HG03520 (cell line): ENCODE data around the gene FAM81A.
"Not testable (repeated sequence)": the region's sequence is repeated elsewhere in the genome, so short reads cannot be mapped to it uniquely, and the experiment has no call there.

Experiments used
- ATAC-seq: cut with Tn5 transposase; IDR thresholded peaks from one replicate; pipeline ENCODE4 v1.9.1; 2021; ENCODE audit warnings: mild to moderate bottlenecking, moderate library complexity; ENCODE audit not compliant: unreplicated experiment

FAM81A gene

GRCh38 chr15:59473226-59473625 is 35.2 kb downstream of the FAM81A start:
- no peak for ATAC-seq

DNA sequence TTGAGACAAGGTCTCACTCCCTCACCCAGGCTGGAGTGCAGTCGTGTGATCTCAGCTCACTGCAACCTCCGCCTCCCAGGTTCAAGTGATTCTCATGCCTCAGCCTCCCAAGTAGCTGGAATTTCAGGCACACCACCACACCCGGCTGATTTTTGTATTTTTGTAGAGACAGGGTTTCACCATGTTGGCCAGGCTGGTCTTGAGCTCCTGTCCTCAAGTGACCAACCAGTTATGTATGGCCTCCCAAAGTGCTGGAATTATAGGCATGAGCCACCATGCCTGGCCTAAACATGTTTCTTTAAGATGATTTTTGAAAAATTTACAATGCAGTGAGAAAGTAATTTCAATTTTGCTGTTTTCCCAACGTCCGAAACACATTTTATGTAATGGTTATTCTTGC is 37.2 kb downstream of the FAM81A start:
- not testable (repeated sequence) for ATAC-seq

- no peak for ATAC-seq
Measured at GRCh38 chr15:59484399-59484798, 46.4 kb downstream of the FAM81A start.

- no peak for ATAC-seq
Measured at GRCh38 chr15:59485036-59485435, 47.0 kb downstream of the FAM81A start.

- not testable (repeated sequence) for ATAC-seq
Measured at GRCh38 chr15:59489485-59489884, 51.5 kb downstream of the FAM81A start.

DNA sequence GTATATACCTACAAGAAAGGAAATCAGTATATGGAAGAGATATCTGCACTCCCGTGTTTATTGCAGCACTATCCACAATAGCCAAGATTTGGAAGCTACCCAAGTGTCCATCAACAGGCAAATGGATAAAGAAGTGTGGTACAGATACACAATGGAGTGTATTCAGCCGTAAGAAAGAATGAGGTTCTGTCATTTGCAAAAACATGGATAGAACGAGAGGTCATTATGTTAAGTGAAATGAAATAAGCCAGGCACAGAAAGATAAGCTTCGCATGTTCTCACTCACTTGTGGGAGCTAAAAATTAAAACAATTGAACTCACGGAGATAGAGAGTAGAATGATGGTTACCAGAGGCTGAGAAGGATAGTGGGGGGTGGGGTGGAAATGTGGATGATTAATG is 53.1 kb downstream of the FAM81A start:
- ATAC-seq, result no peak

- no peak for ATAC-seq
Measured at GRCh38 chr15:59492389-59493377, 54.7 kb downstream of the FAM81A start.

GRCh38 chr15:59501597-59501996 is 63.6 kb downstream of the FAM81A start:
- no peak for ATAC-seq

DNA sequence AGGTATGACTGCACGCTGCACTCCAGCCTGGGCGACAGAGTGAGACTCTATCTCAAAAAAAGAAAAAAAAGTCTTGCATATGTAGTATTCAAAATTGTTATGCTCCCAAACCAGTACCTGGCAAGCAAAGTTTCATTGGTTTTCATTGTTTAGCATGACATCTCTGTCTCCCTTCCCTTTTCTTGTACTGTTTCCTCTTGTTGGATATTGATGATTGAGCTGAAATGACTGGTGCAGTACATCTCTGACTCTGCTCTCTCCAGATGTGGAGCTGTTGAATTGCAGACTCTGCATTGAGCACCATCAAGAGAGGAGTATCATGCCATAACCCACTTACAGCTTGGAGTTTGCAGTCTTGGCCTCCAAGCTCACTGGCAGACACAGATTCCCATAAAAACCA is 77.2 kb downstream of the FAM81A start:
- no peak for ATAC-seq

GRCh38 chr15:59516655-59517461 is 78.9 kb downstream of the FAM81A start:
- no peak for ATAC-seq

DNA sequence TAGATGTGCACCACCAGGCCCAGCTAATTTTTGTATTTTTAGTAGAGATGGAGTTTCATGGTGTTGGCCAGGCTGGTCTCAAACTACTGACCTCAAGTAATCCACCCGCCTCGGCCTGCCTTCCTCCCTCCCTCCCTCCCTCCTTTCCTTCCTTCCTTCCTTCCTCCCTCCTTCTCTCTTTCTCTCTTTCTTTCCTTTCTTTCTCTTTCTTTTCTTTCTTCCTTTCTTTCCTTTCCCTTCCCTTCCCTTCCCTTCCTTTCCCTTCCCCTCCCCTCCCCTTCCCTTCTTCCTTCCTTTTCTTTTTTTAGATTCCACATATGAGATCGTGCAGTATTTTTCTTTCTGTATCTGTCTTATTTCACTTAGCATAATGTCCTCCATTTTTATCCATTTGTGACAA is 81.3 kb downstream of the FAM81A start:
- ATAC-seq, result no peak

- ATAC-seq, result no peak
Measured at GRCh38 chr15:59521443-59521842, 83.5 kb downstream of the FAM81A start.

DNA sequence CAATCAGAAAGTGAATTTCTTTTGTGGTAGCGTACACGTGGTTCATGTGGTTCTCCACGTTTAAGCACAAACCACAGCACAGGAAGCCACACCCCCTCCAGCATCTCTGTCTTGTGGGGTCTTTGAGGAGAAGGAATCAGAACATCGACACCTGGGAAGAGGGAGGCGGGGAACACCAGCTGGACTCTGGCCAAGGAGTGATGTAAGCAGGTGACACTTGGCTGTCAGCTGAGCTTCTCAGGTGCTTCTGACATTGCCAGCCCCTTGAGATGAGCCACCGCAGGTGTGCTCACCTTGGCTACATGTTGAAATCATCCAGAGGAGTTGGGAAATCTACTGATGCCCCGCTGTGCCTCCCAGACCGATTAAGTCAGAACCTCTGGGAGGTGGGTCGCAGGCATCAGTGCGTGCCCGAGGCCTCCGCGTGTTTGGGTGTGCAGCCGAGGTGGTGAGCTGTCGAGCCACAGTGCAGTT is 85.0 kb downstream of the FAM81A start:
- ATAC-seq, result no peak

- no peak for ATAC-seq
Measured at GRCh38 chr15:59523702-59524101, 85.7 kb downstream of the FAM81A start.

DNA sequence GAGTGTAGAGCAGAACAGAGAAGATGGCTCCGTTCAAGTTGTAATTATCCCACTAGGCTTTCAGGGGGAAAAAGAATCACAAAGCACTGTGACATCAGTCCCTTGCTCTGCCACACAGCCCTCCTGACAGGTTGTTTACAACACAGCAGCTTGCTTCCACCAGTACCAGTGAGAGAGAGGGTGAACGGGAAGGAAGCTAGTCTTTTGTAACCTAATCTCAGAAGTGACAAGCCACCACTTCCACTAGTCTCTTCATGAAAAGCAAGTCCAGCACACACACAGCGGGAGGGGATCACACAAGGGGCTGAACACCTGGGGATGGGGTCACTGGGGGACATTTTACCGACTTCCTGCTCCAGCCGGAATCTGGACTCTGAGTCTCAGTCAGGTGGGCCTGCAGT is 86.3 kb downstream of the FAM81A start:
- no peak for ATAC-seq

GRCh38 chr15:59526466-59526865 is 88.5 kb downstream of the FAM81A start:
- not testable (repeated sequence) for ATAC-seq

- no peak for ATAC-seq
Measured at GRCh38 chr15:59528429-59528828, 90.4 kb downstream of the FAM81A start.

- ATAC-seq, result no peak
Measured at GRCh38 chr15:59528961-59529402, 91.0 kb downstream of the FAM81A start.

DNA sequence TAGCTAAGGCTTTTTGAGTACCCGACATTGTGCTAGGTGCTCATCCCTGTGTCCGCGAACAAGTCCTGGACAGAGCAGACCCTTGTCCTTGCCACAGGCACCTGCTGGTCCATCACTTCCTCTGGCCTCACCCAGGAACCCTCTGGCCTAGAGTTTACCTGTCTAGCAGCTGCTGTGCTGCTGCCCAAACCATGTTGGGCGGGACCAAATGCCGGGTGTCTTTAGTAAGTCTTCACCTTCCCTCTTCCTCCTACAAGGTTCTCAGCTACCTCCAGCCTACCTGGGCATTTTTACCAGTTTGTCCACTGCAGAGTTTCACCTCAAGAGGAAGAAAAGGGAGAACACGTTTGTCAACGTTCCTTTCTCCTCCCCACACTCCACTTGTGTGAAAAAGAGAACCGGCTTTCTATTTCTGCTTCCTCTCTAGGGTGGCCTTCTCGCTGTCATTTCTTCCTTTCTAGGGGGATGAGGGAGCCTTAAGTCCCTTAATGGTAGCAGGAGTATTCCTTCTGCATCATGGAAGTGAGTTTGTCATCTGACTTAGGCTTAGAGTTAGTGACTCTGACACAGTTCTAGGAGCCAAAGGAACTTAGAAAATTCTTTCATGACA is 93.2 kb downstream of the FAM81A start:
- ATAC-seq, result no peak

DNA sequence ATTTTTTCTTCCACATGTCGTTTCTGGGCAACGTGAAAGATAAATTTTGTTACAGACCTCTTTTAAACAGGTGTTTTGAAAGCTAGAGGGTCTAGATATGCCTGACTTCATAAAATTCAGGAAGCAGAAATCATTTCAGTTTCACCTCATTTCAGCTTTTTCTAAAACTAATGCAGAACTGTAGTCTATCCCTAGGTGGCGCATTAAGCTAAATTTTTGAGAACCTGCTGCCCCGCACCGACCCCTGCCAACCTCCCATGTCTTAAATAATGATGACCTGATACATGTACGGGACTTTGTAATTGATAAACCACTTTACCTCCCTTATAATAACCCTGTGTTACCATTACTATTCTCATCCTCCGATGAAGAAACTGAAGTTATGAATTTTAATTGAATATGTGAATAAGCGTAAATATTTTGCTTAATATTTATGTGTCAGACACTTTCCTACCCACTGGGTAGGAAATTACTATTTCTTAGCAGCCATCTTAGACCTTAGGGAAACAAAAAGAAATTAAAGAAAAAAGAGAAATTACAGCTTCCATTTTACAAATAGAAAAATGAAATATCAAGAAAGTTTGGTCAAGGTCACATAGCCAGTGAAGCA is 94.9 kb downstream of the FAM81A start:
- no peak for ATAC-seq

- no peak for ATAC-seq
Measured at GRCh38 chr15:59536553-59536952, 98.6 kb downstream of the FAM81A start.
